Endodermal cell (in vitro differentiated cells): Measurements from ENCODE around the gene KCNQ5. TPM values are rescaled to one million over a fixed set of nuclear protein-coding genes. Genes with fewer than 3 reads are reported as not detected.

Source experiments
- DNase-seq: peaks from one replicate; pipeline ENCODE4 v3.0.0-alpha.2; 2017
- H3K27ac ChIP-seq: 2 replicates; pipeline ENCODE4 v1.5.1; 2013; ENCODE audit warnings: mild to moderate bottlenecking, low read depth, low read length, moderate library complexity
- H3K27me3 ChIP-seq: 2 replicates; pipeline ENCODE4 v1.6.1; 2013; ENCODE audit warnings: mild to moderate bottlenecking, low read length, moderate library complexity; ENCODE audit not compliant: insufficient read depth, control insufficient read depth, poor library complexity, severe bottlenecking
- H3K36me3 ChIP-seq: 2 replicates; pipeline ENCODE4 v1.7.0; 2013; ENCODE audit warnings: mild to moderate bottlenecking, low read length, moderate library complexity; ENCODE audit not compliant: control insufficient read depth, insufficient read depth
- H3K4me1 ChIP-seq: one replicate; pipeline ENCODE4 v1.7.0; 2013; ENCODE audit warnings: low read length; ENCODE audit not compliant: control insufficient read depth, insufficient read depth
- H3K4me3 ChIP-seq: 2 replicates; pipeline ENCODE4 v1.5.1; 2013; ENCODE audit warnings: mild to moderate bottlenecking, low read length, moderate library complexity
- H3K9ac ChIP-seq: 2 replicates; pipeline ENCODE4 v1.6.1; 2013; ENCODE audit warnings: mild to moderate bottlenecking, low read length, moderate library complexity; ENCODE audit not compliant: poor library complexity, severe bottlenecking; ENCODE audit errors: extremely low read depth
- H3K9me3 ChIP-seq: 2 replicates; pipeline ENCODE4 v1.6.1; 2013; ENCODE audit warnings: mild to moderate bottlenecking, low read length, moderate library complexity; ENCODE audit not compliant: control insufficient read depth
- H3K27ac Mint-ChIP-seq: 2 replicates; pipeline ENCODE4 v1.8.0; 2020; ENCODE audit warnings: mixed read lengths
- H3K27me3 Mint-ChIP-seq: 2 replicates; pipeline ENCODE4 v1.8.0; 2021; ENCODE audit warnings: mild to moderate bottlenecking, mixed read lengths; ENCODE audit not compliant: insufficient read depth
- H3K36me3 Mint-ChIP-seq: 2 replicates; pipeline ENCODE4 v1.8.0; 2020; ENCODE audit warnings: low read depth, mixed read lengths
- H3K4me1 Mint-ChIP-seq: 2 replicates; pipeline ENCODE4 v1.8.0; 2020; ENCODE audit warnings: mixed read lengths
- H3K4me3 Mint-ChIP-seq: 2 replicates; pipeline ENCODE4 v1.8.0; 2020; ENCODE audit warnings: mild to moderate bottlenecking, moderate library complexity, mixed read lengths
- H3K9me3 Mint-ChIP-seq: 2 replicates; pipeline ENCODE4 v1.8.0; 2020; ENCODE audit warnings: mild to moderate bottlenecking, mixed read lengths
- CTCF ChIP-seq: fragments of 200-600 bp; sonication (generic); conservative IDR thresholded peaks from 2 replicates; pipeline ENCODE4 v1.5.0; 2021; ENCODE audit warnings: antibody characterized with exemption, mild to moderate bottlenecking
- WGBS, 2 experiments: methylation state at CpG; one replicate each; pipeline versions ENCODE4 v1.1.5 to v1.1.7; 2013; ENCODE audit warnings: missing lambda C conversion rate in 2 of 2, mixed read lengths in 1 of 2; ENCODE audit not compliant: insufficient coverage in 1 of 2, insufficient read length in 1 of 2; 5-methylcytosine and 5-hydroxymethylcytosine counted together
- total RNA-seq, 2 donors: library from RNA; stranded (reverse); fragmentation: NEBNext Ultra II Directional in 1 of 2; extraction: Animal tissue kit (Norgen Biotek cat#: 25700) in 1 of 2; gene quantifications; 2 replicates in 1 of 2; 3 replicates in 1 of 2; pipeline ENCODE4 v1.2.1, GENCODE V29; 2021

The KCNQ5 gene
- total RNA-seq, 2 donors from 2014 or later: 2.4 to 8.3 TPM

- no peaks in the 10 kb centered on the region for H3K36me3 Mint-ChIP-seq
- Histone ChIP-seq H3K9ac (no peak overlapping the region), H3K4me1 (no peaks in the 10 kb centered on the region), H3K9me3 (no peaks in the 10 kb centered on the region), H3K27ac (no peak overlapping the region), H3K4me3 (no peak overlapping the region), H3K36me3 (no peaks in the 10 kb centered on the region), H3K27me3 (no peaks in the 10 kb centered on the region)
- no peaks in the 10 kb centered on the region for H3K27me3 Mint-ChIP-seq
- DNase-seq: no peak
- no peaks in the 10 kb centered on the region for H3K9me3 Mint-ChIP-seq
- H3K4me3 Mint-ChIP-seq: no peak overlapping the region
- H3K4me1 Mint-ChIP-seq: no peaks in the 10 kb centered on the region
- H3K27ac Mint-ChIP-seq: no peak overlapping the region
- TF ChIP-seq CTCF: no peak
Measured at GRCh38 chr6:73004231-73004630, 382.4 kb downstream of the KCNQ5 start.

GRCh38 chr6:73004861-73005260, 383.0 kb downstream of the KCNQ5 start:
- no peak overlapping the region for H3K9ac ChIP-seq
- Mint-ChIP-seq H3K27ac (no peak overlapping the region), H3K36me3 (no peaks in the 10 kb centered on the region), H3K4me1 (no peaks in the 10 kb centered on the region), H3K4me3 (no peak overlapping the region), H3K9me3 (no peaks in the 10 kb centered on the region), H3K27me3 (no peaks in the 10 kb centered on the region)
- no peaks in the 10 kb centered on the region for H3K36me3 ChIP-seq
- no peak overlapping the region for H3K4me3 ChIP-seq
- WGBS, 2 experiments: 90 to 93% methylated on average over 2 of the region's 2 CpGs
- H3K4me1 ChIP-seq: no peaks in the 10 kb centered on the region
- H3K27ac ChIP-seq: no peak overlapping the region
- H3K27me3 ChIP-seq: no peaks in the 10 kb centered on the region
- DNase-seq: no peak
- H3K9me3 ChIP-seq: no peaks in the 10 kb centered on the region
- TF ChIP-seq CTCF: no peak

GRCh38 chr6:73006146-73006545, 384.3 kb downstream of the KCNQ5 start:
- WGBS, 2 experiments: 89 to 90% methylated on average over 2 of the region's 2 CpGs
- H3K27ac Mint-ChIP-seq: no peak overlapping the region
- no peaks in the 10 kb centered on the region for H3K4me1 Mint-ChIP-seq
- H3K27me3 ChIP-seq: no peaks in the 10 kb centered on the region
- TF ChIP-seq CTCF: no peak
- no peak overlapping the region for H3K4me3 Mint-ChIP-seq
- H3K27me3 Mint-ChIP-seq: no peaks in the 10 kb centered on the region
- H3K9me3 Mint-ChIP-seq: no peaks in the 10 kb centered on the region
- no peaks in the 10 kb centered on the region for H3K36me3 Mint-ChIP-seq
- no peaks in the 10 kb centered on the region for H3K4me1 ChIP-seq
- H3K36me3 ChIP-seq: no peaks in the 10 kb centered on the region
- no peak for DNase-seq
- no peaks in the 10 kb centered on the region for H3K9me3 ChIP-seq
- H3K4me3 ChIP-seq: no peak overlapping the region
- no peak overlapping the region for H3K9ac ChIP-seq
- H3K27ac ChIP-seq: no peak overlapping the region
